ENCODE results near the gene NFKBIE.
A peak's percentile ranks its signal among the peaks of the same experiment; 100 is the strongest.

Gene NFKBIE

GRCh38 chr6:44297063-44298038 is 32.0 kb upstream of the NFKBIE start:
- DNase-seq, result peak; percentile 74

- no peak for DNase-seq
Measured at GRCh38 chr6:44294832-44295791, 29.8 kb upstream of the NFKBIE start.

- no peak for DNase-seq
Measured at GRCh38 chr6:44292661-44293365, 27.5 kb upstream of the NFKBIE start.

GRCh38 chr6:44291841-44292240 is 26.5 kb upstream of the NFKBIE start:
- no peak for DNase-seq

- DNase-seq, result no peak
Measured at GRCh38 chr6:44289726-44290260, 24.4 kb upstream of the NFKBIE start.

- no peak for DNase-seq
Measured at GRCh38 chr6:44286747-44287146, 21.4 kb upstream of the NFKBIE start.

GRCh38 chr6:44286285-44286565 is 20.9 kb upstream of the NFKBIE start:
- DNase-seq, result no peak

- no peak for DNase-seq
Measured at GRCh38 chr6:44285552-44286284, 20.4 kb upstream of the NFKBIE start.

- no peak for DNase-seq
Measured at GRCh38 chr6:44284867-44285266, 19.5 kb upstream of the NFKBIE start.

- no peak for DNase-seq
Measured at GRCh38 chr6:44284121-44284520, 18.8 kb upstream of the NFKBIE start.

GRCh38 chr6:44278774-44279697 is 13.7 kb upstream of the NFKBIE start:
- no peak for DNase-seq

- no peak for DNase-seq
Measured at GRCh38 chr6:44278315-44278714, 13.0 kb upstream of the NFKBIE start.

- no peak for DNase-seq
Measured at GRCh38 chr6:44277763-44278162, 12.4 kb upstream of the NFKBIE start.

- no peak for DNase-seq
Measured at GRCh38 chr6:44276667-44277640, 11.6 kb upstream of the NFKBIE start.

- DNase-seq, result peak; percentile 39
Measured at GRCh38 chr6:44275749-44276648, 10.6 kb upstream of the NFKBIE start.

- DNase-seq, result no peak
Measured at GRCh38 chr6:44275271-44275748, 10.0 kb upstream of the NFKBIE start.

GRCh38 chr6:44273617-44274016 is 8.3 kb upstream of the NFKBIE start:
- DNase-seq, result no peak

GRCh38 chr6:44272999-44273566 is 7.7 kb upstream of the NFKBIE start:
- DNase-seq, result no peak

All from NCI-H146 (cell line).